SW480 (cell line): Measurements from ENCODE around the gene SYNPR.

Experiments used
- DNase-seq: peaks from one replicate; pipeline ENCODE4 v3.0.0-alpha.2; 2016; ENCODE audit warnings: low spot score

SYNPR gene

GRCh38 chr3:63624941-63625560 lies 346.9 kb downstream of the SYNPR start:
- DNase-seq: no peak

- DNase-seq: no peak
These were observed 353.6 kb downstream of the SYNPR start for GRCh38 chr3:63631670-63632069.

GRCh38 chr3:63635186-63635585 lies 357.1 kb downstream of the SYNPR start:
- DNase-seq: no peak

GRCh38 chr3:63639806-63640205 lies 361.7 kb downstream of the SYNPR start:
- DNase-seq: no peak

GRCh38 chr3:63642488-63642887 lies 364.4 kb downstream of the SYNPR start:
- no peak for DNase-seq

- no peak for DNase-seq
These were observed 366.2 kb downstream of the SYNPR start for GRCh38 chr3:63644212-63644797.

- DNase-seq: peak; percentile 11
These were observed 367.0 kb downstream of the SYNPR start for GRCh38 chr3:63644928-63645781.

GRCh38 chr3:63652066-63652725 lies 374.1 kb downstream of the SYNPR start, which contains the start of gene SNTN:
Gene SNTN (plus strand): TSS chr3:63652675. CDS start chr3:63652688, 13 bp downstream.
- DNase-seq: no peak

GRCh38 chr3:63654211-63654610 lies 376.1 kb downstream of the SYNPR start:
- DNase-seq: no peak

GRCh38 chr3:63654931-63655330 lies 376.8 kb downstream of the SYNPR start:
- no peak for DNase-seq

GRCh38 chr3:63655519-63655918 lies 377.4 kb downstream of the SYNPR start:
- DNase-seq: no peak

- DNase-seq: no peak
These were observed 378.7 kb downstream of the SYNPR start for GRCh38 chr3:63656786-63657185.

- peak; percentile 10 for DNase-seq
These were observed 383.1 kb downstream of the SYNPR start for GRCh38 chr3:63661242-63661641.

- DNase-seq: no peak
These were observed 383.9 kb downstream of the SYNPR start for GRCh38 chr3:63662011-63662410.

- DNase-seq: peak; percentile 15
These were observed 384.4 kb downstream of the SYNPR start for GRCh38 chr3:63662500-63662899.
